IPS-20b (cell line): ENCODE results near the gene MON1A.

Source experiments
- H3K27ac ChIP-seq: one replicate; pipeline ENCODE4 v1.5.1; 2013; ENCODE audit warnings: low read length
- H3K27me3 ChIP-seq: 2 replicates; pipeline ENCODE4 v1.6.1; 2013; ENCODE audit warnings: mild to moderate bottlenecking, low read length, inconsistent platforms; ENCODE audit not compliant: insufficient read depth
- H3K36me3 ChIP-seq: 2 replicates; pipeline ENCODE4 v1.6.1; 2013; ENCODE audit warnings: low read depth, mild to moderate bottlenecking, inconsistent platforms, low read length, moderate library complexity; ENCODE audit not compliant: insufficient read depth
- H3K4me1 ChIP-seq: 2 replicates; pipeline ENCODE4 v1.6.1; 2013; ENCODE audit warnings: mild to moderate bottlenecking, control low read depth, inconsistent platforms, low read length, moderate library complexity; ENCODE audit not compliant: insufficient read depth
- H3K4me3 ChIP-seq: 2 replicates; pipeline ENCODE4 v1.5.1; 2013; ENCODE audit warnings: mild to moderate bottlenecking, low read length, inconsistent platforms
- H3K9ac ChIP-seq: 2 replicates; pipeline ENCODE4 v1.6.1; 2013; ENCODE audit warnings: low read depth, mild to moderate bottlenecking, inconsistent platforms, low read length, moderate library complexity
- H3K9me3 ChIP-seq: 2 replicates; pipeline ENCODE4 v1.6.1; 2013; ENCODE audit warnings: mild to moderate bottlenecking, low read depth, low read length, inconsistent platforms; ENCODE audit not compliant: insufficient read depth

MON1A gene

DNA sequence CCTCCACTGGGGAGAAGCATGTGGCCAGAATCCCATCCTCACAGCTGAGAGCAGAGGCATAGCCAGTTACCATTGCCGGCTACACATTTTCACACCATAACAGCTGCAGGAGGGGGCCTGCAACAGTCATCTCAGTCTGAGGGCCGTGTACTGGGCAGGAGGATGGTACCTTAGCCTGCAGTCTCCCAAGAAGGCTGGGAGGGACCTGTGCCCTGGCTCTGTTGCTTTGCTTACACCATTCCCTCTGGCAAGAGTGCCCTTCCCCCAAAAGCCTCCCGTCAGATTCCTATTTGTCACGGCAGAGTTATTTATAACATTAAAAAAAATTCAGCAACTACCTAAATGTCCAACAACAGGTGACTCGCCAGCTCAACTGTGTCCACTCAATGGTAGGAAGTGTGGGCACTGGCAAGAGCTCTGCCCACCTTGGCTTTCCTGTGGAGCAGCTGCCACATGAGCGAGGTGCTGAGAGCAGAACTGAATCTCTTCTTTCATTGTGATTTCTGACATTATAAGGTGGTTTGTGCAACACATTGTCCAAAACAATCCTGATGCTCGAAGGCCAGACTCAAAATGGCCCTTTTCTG lies 64.3 kb downstream of the MON1A start:
- H3K9ac ChIP-seq, result peak overlapping the region; percentile 30; the same call in 1 of the 2 replicates
- peaks cover 5% of the 10 kb centered on the region for H3K27me3 ChIP-seq
- H3K4me1 ChIP-seq, result peaks cover 28% of the 10 kb centered on the region
- no peaks in the 10 kb centered on the region for H3K9me3 ChIP-seq
- H3K27ac ChIP-seq, result no peak overlapping the region
- no peak overlapping the region for H3K4me3 ChIP-seq
- H3K36me3 ChIP-seq, result peaks cover 11% of the 10 kb centered on the region; the same call in 1 of the 2 replicates

DNA sequence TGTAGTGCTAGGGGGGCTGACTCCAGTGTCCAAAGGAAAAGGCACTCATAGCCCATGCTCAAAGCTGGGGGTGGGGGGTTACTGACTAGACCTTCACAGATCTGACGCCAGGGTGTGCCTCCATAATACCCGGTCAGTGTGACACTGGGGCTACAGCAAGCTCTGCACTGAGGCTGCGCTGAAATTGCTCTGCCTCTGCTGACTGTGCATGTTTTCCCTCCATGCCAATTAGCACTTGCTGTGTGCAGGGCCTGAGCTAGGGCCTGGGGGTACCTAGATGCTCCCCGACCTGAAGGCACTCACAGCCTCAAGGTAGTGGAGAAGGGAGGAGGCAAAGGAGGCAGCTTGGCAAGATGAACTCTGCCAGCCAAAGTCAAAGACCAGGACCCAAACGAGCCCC lies 65.1 kb downstream of the MON1A start:
- Histone ChIP-seq H3K27ac (no peak overlapping the region), H3K4me1 (peaks cover 26% of the 10 kb centered on the region), H3K9ac (peak overlapping the region; percentile 0; the same call in 1 of the 2 replicates), H3K27me3 (no peaks in the 10 kb centered on the region), H3K36me3 (peaks cover 18% of the 10 kb centered on the region), H3K4me3 (no peak overlapping the region), H3K9me3 (no peaks in the 10 kb centered on the region)

GRCh38 chr3:49859576-49860305 lies 69.9 kb downstream of the MON1A start:
- H3K27me3 ChIP-seq, result no peaks in the 10 kb centered on the region
- H3K36me3 ChIP-seq, result peaks cover 30% of the 10 kb centered on the region
- H3K4me1 ChIP-seq, result peaks cover 9% of the 10 kb centered on the region
- H3K9ac ChIP-seq, result no peak overlapping the region
- no peak overlapping the region for H3K27ac ChIP-seq
- H3K4me3 ChIP-seq, result no peak overlapping the region
- no peaks in the 10 kb centered on the region for H3K9me3 ChIP-seq
